WTC11 (cell line): Measurements from ENCODE around the gene PDZRN3. TPM values are rescaled to one million over a fixed set of nuclear protein-coding genes. Genes with fewer than 3 reads are reported as not detected.

Experiments
- ATAC-seq: fragments of 200-7000 bp; cut with Tn5 transposase; 2 replicates; pipeline ENCODE4 v1.10.0; 2021; ENCODE audit warnings: mild to moderate bottlenecking, moderate library complexity
- CTCF ChIA-PET: fragments of 300-600 bp; sonication (Branson Sonifier 250); formaldehyde crosslinking; loops from one replicate; lab custom pipeline; 2021; ENCODE audit warnings: antibody characterized with exemption; lab: Charles Lee
- POLR2A ChIA-PET: fragments of 350-600 bp; sonication (Branson Sonifier 250); formaldehyde crosslinking; loops from one replicate; lab custom pipeline; 2021; ENCODE audit warnings: antibody characterized with exemption; lab: Charles Lee
- DNase-seq: peaks from one replicate; pipeline ENCODE4 v3.0.0; 2021; ENCODE audit warnings: low spot score
- H3K27ac Mint-ChIP-seq: 2 replicates; pipeline ENCODE4 v1.8.0; 2021; ENCODE audit warnings: mixed read lengths
- H3K27me3 Mint-ChIP-seq: 2 replicates; pipeline ENCODE4 v1.8.0; 2021; ENCODE audit warnings: low read depth, mild to moderate bottlenecking, moderate library complexity, mixed read lengths
- H3K36me3 Mint-ChIP-seq: 2 replicates; pipeline ENCODE4 v1.8.0; 2021; ENCODE audit warnings: mixed read lengths
- H3K4me1 Mint-ChIP-seq: 2 replicates; pipeline ENCODE4 v1.8.0; 2022; ENCODE audit warnings: mixed read lengths
- H3K4me3 Mint-ChIP-seq: 2 replicates; pipeline ENCODE4 v1.8.0; 2021; ENCODE audit warnings: mild to moderate bottlenecking, moderate library complexity, mixed read lengths
- H3K9me3 Mint-ChIP-seq: 2 replicates; pipeline ENCODE4 v1.8.0; 2021; ENCODE audit warnings: mixed read lengths
- ATF2 ChIP-seq: sonication (generic); formaldehyde crosslinking; IDR thresholded peaks from 2 replicates; pipeline ENCODE4 v1.8.1; 2022; ENCODE audit warnings: low read depth, missing genetic modification reagents, borderline replicate concordance
- CREB1 ChIP-seq: sonication (generic); formaldehyde crosslinking; IDR thresholded peaks from 2 replicates; pipeline ENCODE4 v1.8.0; 2023; ENCODE audit warnings: mild to moderate bottlenecking, missing genetic modification reagents
- CREM ChIP-seq: sonication (generic); formaldehyde crosslinking; IDR thresholded peaks from 2 replicates; pipeline ENCODE4 v1.8.1; 2022; ENCODE audit warnings: mild to moderate bottlenecking, missing genetic modification reagents, moderate library complexity
- E2F1 ChIP-seq: sonication (generic); formaldehyde crosslinking; IDR thresholded peaks from 2 replicates; pipeline ENCODE4 v1.8.0; 2022; ENCODE audit warnings: mild to moderate bottlenecking, missing genetic modification reagents
- EMX1 ChIP-seq: fragments of 250-450 bp; sonication (Bioruptor Pico); IDR thresholded peaks from 2 replicates; pipeline ENCODE4 v1.8.0; 2021; ENCODE audit warnings: mild to moderate bottlenecking
- ETV6 ChIP-seq: sonication (generic); formaldehyde crosslinking; IDR thresholded peaks from 2 replicates; pipeline ENCODE4 v1.8.1; 2022; ENCODE audit warnings: mild to moderate bottlenecking, missing genetic modification reagents
- FOXJ3 ChIP-seq: sonication (generic); formaldehyde crosslinking; IDR thresholded peaks from 2 replicates; pipeline ENCODE4 v1.9.0; 2021; ENCODE audit warnings: missing genetic modification reagents, mild to moderate bottlenecking, borderline replicate concordance
- MLX ChIP-seq: sonication (generic); formaldehyde crosslinking; IDR thresholded peaks from 2 replicates; pipeline ENCODE4 v1.8.1; 2023; ENCODE audit warnings: mild to moderate bottlenecking, missing genetic modification reagents, moderate library complexity
- NFE2L1 ChIP-seq: sonication (generic); formaldehyde crosslinking; IDR thresholded peaks from 2 replicates; pipeline ENCODE4 v1.8.1; 2023; ENCODE audit warnings: missing genetic modification reagents
- NR2C2 ChIP-seq: sonication (generic); formaldehyde crosslinking; IDR thresholded peaks from 2 replicates; pipeline ENCODE4 v1.8.0; 2022; ENCODE audit warnings: mild to moderate bottlenecking, missing genetic modification reagents
- RELA ChIP-seq: sonication (generic); formaldehyde crosslinking; IDR thresholded peaks from 2 replicates; pipeline ENCODE4 v1.8.1; 2022; ENCODE audit warnings: missing genetic modification reagents, mild to moderate bottlenecking, borderline replicate concordance
- SMAD3 ChIP-seq: sonication (generic); formaldehyde crosslinking; IDR thresholded peaks from 2 replicates; pipeline ENCODE4 v1.8.0; 2022; ENCODE audit warnings: missing genetic modification reagents, mild to moderate bottlenecking, borderline replicate concordance
- USF1 ChIP-seq: sonication (generic); formaldehyde crosslinking; IDR thresholded peaks from 2 replicates; pipeline ENCODE4 v1.8.0; 2022; ENCODE audit warnings: mild to moderate bottlenecking, missing genetic modification reagents
- ZNF138 ChIP-seq: sonication (generic); formaldehyde crosslinking; conservative IDR thresholded peaks from 2 replicates; pipeline ENCODE4 v1.8.1; 2022; ENCODE audit warnings: mild to moderate bottlenecking, moderate library complexity, missing genetic modification reagents
- ZNF219 ChIP-seq: sonication (generic); formaldehyde crosslinking; IDR thresholded peaks from 2 replicates; pipeline ENCODE4 v1.8.0; 2023; ENCODE audit warnings: missing genetic modification reagents, mild to moderate bottlenecking, borderline replicate concordance
- ZNF281 ChIP-seq: sonication (generic); formaldehyde crosslinking; IDR thresholded peaks from 2 replicates; pipeline ENCODE4 v1.8.0; 2023; ENCODE audit warnings: mild to moderate bottlenecking, missing genetic modification reagents
- ZNF423 ChIP-seq: fragments of 250-450 bp; sonication (Bioruptor Pico); IDR thresholded peaks from 2 replicates; pipeline ENCODE4 v2.1.2; 2022; ENCODE audit warnings: mild to moderate bottlenecking, moderate library complexity
- ZNF532 ChIP-seq: fragments of 250-450 bp; sonication (Bioruptor Pico); IDR thresholded peaks from 2 replicates; pipeline ENCODE4 v1.9.0; 2021; ENCODE audit warnings: mild to moderate bottlenecking, borderline replicate concordance
- total RNA-seq: library from RNA; stranded (reverse); gene quantifications from 3 replicates; pipeline ENCODE4 v1.2.3, GENCODE V29; 2021

PDZRN3 gene
- total RNA-seq, 1 experiment from 2014 or later = 9.5 TPM

GRCh38 chr3:73543412-73543811 lies 81.3 kb downstream of the PDZRN3 start (continued):
- TF ChIP-seq SMAD3 (no peak), ZNF423 (CRISPR knock-in tag) (no peak), E2F1 (CRISPR knock-in tag) (no peak), ZNF219 (CRISPR knock-in tag) (no peak)

GRCh38 chr3:73542136-73542535 lies 82.6 kb downstream of the PDZRN3 start:
- CTCF ChIA-PET = no interaction called here
- Mint-ChIP-seq H3K4me1 (peaks cover 10% of the 10 kb centered on the region), H3K9me3 (no peaks in the 10 kb centered on the region), H3K27me3 (no peaks in the 10 kb centered on the region), H3K27ac (no peak overlapping the region; the same call in 1 of the 2 replicates), H3K36me3 (no peaks in the 10 kb centered on the region), H3K4me3 (no peak overlapping the region)
- TF ChIP-seq FOXJ3 = no peak
- TF ChIP-seq ATF2 (CRISPR knock-in tag) = no peak
- TF ChIP-seq CREB1 (CRISPR knock-in tag) = no peak
- TF ChIP-seq SMAD3 = no peak
- no peak for TF ChIP-seq ZNF281 (CRISPR knock-in tag)
- no peak for TF ChIP-seq EMX1 (CRISPR knock-in tag)
- no peak for TF ChIP-seq CREM (CRISPR knock-in tag)
- TF ChIP-seq MLX (CRISPR knock-in tag) = no peak
- TF ChIP-seq USF1 = no peak
- TF ChIP-seq RELA (CRISPR knock-in tag) = no peak
- TF ChIP-seq NR2C2 (CRISPR knock-in tag) = no peak
- TF ChIP-seq ZNF138 = no peak
- no peak for TF ChIP-seq NFE2L1 (CRISPR knock-in tag)
- TF ChIP-seq ETV6 (CRISPR knock-in tag) = no peak
- no peak for TF ChIP-seq ZNF532 (CRISPR knock-in tag)
- ATAC-seq = peak; percentile 60; the same call in 1 of the 2 replicates
- POLR2A ChIA-PET = no interaction called here
- DNase-seq = peak; percentile 53
